ENCODE measurements around the gene INSYN2B. TPM values are rescaled to one million over a fixed set of nuclear protein-coding genes. Genes with fewer than 3 reads are reported as not detected.

Gene INSYN2B
- total and polyA plus RNA-seq, 11 donors = 0.12 to 0.59 (median 0.17) TPM; not detected in 6

DNA sequence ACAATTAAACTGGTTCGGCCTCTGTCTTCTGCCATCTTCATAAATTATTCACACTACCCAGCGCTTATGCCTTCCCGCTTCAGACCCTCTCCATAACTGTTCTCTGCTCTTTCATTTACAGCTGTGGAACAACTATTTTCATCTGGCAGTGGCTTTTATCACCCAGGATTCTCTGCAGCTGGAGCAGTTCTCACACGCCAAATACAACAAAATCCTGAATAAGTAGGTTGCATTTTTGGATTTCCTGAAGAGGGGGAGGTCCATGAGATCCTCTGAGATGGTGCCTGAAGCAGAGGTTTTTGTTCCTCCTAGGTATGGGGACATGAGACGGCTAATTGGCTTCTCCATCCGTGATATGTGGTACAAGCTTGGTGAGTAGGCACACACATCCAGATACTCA, 28.1 kb upstream of the INSYN2B start:
- WGBS, 4 donors = 58 to 73% (median 72%) methylated on average over 6 of the region's 6 CpGs
- Histone ChIP-seq H3K27ac (no peak overlapping the region), H3K9me3 (no peaks in the 10 kb centered on the region), H3K27me3 (peaks cover 0 to 3% (median 0%) of the 10 kb centered on the region in 9 donors), H3K36me3 (peaks cover 0 to 36% (median 0%) of the 10 kb centered on the region in 9 donors), H3K4me3 (no peak overlapping the region), H3K4me1 (no peaks in the 10 kb centered on the region)
- intact Hi-C loops (cut with DNase I) = no loop called here
- ATAC-seq = peak in 1 of 4 donors; percentile 39
- DNase-seq = no peak
- TF ChIP-seq POLR2A (IDR thresholded peaks at IDR 0.05) = no peak
- TF ChIP-seq, protein P1, sequence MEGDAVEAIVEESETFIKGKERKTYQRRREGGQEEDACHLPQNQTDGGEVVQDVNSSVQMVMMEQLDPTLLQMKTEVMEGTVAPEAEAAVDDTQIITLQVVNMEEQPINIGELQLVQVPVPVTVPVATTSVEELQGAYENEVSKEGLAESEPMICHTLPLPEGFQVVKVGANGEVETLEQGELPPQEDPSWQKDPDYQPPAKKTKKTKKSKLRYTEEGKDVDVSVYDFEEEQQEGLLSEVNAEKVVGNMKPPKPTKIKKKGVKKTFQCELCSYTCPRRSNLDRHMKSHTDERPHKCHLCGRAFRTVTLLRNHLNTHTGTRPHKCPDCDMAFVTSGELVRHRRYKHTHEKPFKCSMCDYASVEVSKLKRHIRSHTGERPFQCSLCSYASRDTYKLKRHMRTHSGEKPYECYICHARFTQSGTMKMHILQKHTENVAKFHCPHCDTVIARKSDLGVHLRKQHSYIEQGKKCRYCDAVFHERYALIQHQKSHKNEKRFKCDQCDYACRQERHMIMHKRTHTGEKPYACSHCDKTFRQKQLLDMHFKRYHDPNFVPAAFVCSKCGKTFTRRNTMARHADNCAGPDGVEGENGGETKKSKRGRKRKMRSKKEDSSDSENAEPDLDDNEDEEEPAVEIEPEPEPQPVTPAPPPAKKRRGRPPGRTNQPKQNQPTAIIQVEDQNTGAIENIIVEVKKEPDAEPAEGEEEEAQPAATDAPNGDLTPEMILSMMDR (IDR thresholded peaks at IDR 0.05) = no peak

DNA sequence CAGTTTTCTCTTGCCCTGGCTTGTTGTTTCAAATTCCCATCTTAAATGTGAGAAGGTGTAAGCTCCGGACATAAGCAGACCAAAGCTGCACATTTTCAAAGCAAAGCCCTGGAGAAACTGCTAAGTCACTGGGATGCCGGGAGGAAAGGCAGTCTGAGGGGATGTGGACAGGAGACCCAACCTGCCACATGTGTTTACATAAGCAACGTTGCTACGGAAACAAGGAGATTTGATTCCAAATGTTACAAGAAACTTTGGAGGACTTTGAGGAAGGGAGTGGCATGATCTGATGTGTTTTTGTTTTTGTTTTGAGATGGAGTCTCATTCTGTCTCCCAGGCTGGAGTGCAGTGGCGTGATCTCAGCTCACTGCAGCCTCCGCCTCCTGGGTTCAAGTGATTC, 25.7 kb upstream of the INSYN2B start:
- intact Hi-C loops (cut with DNase I) = no loop called here
- TF ChIP-seq POLR2A (IDR thresholded peaks at IDR 0.05) = no peak
- TF ChIP-seq, protein P1 (IDR thresholded peaks at IDR 0.05) = no peak
- no peaks in the 10 kb centered on the region for H3K27me3 ChIP-seq
- no peaks in the 10 kb centered on the region for H3K9me3 ChIP-seq
- H3K4me3 ChIP-seq = no peak overlapping the region
- DNase-seq (no peak), ATAC-seq (no peak)
- WGBS, 4 donors = 55 to 68% (median 65%) methylated on average over 6 of the region's 6 CpGs
- H3K4me1 ChIP-seq = no peaks in the 10 kb centered on the region
- no peak overlapping the region for H3K27ac ChIP-seq
- H3K36me3 ChIP-seq = peaks cover 0 to 26% (median 0%) of the 10 kb centered on the region in 9 donors

DNA sequence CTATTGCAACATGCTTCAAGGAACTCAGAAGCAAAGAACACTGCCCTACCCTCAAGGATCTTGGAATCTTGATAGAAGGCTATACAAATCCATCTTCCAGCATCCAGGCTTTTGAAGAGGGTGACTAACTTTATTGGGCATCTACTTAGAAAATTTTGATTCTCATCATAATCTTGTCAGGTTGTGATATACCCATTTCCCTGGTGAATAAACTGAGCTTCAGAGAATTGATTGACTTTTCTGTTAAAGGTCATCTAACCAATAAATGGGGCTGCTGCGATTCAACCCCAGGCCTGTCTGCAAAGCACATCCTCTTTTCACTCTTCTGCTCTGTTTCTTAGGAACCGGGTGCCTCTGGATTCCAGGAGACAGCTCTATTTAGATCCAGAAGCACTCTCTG, 19.9 kb upstream of the INSYN2B start:
- no peak for TF ChIP-seq POLR2A (IDR thresholded peaks at IDR 0.05)
- TF ChIP-seq, protein P1 (IDR thresholded peaks at IDR 0.05) = no peak
- WGBS, 4 donors = 89 to 97% (median 91%) methylated on average over 2 of the region's 2 CpGs
- Histone ChIP-seq H3K4me3 (no peak overlapping the region), H3K9me3 (no peaks in the 10 kb centered on the region), H3K4me1 (no peaks in the 10 kb centered on the region), H3K36me3 (peaks cover 0 to 39% (median 0%) of the 10 kb centered on the region in 9 donors), H3K27me3 (no peaks in the 10 kb centered on the region), H3K27ac (no peak overlapping the region)
- intact Hi-C loops (cut with DNase I) = no loop called here
- ATAC-seq (no peak), DNase-seq (no peak)

DNA sequence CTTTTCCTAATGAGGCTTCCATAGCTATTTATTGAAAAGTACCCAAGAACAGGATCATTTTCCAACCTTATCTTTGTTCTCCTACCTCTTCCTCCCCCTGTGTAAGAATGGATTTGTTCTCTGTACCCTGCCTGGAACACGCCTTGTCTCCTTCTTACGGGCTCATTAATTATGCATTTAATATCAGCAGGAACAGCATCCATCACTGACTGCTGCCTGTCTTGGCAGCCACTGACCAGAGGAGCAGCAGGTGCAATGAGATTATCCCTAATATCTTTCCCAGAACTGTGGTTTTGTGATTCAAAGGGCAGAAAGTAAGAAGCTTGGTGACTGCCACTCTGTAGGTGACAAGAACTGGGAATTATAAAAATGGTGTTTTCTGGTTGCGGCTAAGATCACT, 19.3 kb upstream of the INSYN2B start:
- H3K27ac ChIP-seq = no peak overlapping the region
- no peak for ATAC-seq
- no peaks in the 10 kb centered on the region for H3K27me3 ChIP-seq
- peaks cover 0 to 39% (median 0%) of the 10 kb centered on the region in 9 donors for H3K36me3 ChIP-seq
- intact Hi-C loops (cut with DNase I) = no loop called here
- H3K4me3 ChIP-seq = no peak overlapping the region
- H3K4me1 ChIP-seq = no peaks in the 10 kb centered on the region
- 85 to 94% (median 89%) methylated on average over 3 of the region's 3 CpGs for WGBS, 4 donors
- no peak for TF ChIP-seq POLR2A (IDR thresholded peaks at IDR 0.05)
- TF ChIP-seq, protein P1 (IDR thresholded peaks at IDR 0.05) = no peak
- no peak for DNase-seq
- no peaks in the 10 kb centered on the region for H3K9me3 ChIP-seq

All from heart left ventricle (tissue), 16 donors.